ENCODE measurements around the gene PEDS1.

DNA sequence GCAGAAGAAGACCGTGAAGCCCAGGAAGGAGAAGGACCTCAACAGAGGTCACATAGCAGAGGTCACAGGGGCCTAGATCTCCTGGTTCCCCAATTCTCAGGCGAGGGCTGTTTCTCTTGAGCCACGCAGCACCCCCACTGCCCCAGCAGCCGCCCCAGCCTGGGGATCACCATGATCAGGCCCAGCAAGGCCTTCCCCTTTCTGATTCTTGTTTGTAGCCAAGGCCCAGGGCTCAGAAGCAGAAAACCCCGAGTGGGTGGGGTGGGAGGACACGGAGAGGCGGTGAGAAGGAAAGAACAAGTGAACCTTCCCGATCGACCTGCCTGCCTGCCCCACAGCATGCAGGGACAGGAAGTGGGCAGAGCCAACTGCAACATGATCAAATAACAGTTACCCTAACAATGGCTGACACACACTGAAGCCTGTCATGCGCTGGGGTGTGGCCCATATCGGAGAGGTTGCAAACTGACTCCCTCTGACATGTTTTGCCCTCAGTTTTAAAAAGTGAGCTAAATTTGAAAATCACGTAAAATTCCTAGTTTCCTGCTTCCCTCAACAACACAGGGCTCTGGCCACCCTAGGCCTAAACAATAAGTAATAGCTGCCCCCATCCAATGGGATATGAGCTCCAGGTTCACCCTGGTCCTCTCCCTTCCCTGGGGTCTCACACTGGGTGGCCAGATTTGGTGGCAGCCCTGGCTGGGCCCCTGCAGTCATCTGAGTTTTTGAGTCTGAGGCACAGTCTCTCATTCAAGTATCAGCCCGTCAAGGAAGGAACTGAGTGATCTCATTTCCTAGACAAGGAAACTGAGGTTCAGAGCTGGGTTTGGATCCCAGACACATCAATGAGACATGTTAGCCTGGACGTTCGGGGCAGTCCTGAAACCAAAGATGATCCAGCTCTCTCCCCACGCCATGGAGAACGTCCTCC, 6.5 kb downstream of the PEDS1 start:
- TF ChIP-seq CTCF (IDR thresholded peaks at IDR 0.05) (no peak), POLR2A (IDR thresholded peaks at IDR 0.05) (peak; percentile 38)
